ENCODE measurements around the gene SMIM35.

- TF ChIP-seq CTCF (IDR thresholded peaks at IDR 0.05) (no peak), EP300 (IDR thresholded peaks at IDR 0.05; ENCODE audit: low read depth) (no peak), POLR2AphosphoS5 (IDR thresholded peaks at IDR 0.05) (no peak), POLR2A (IDR thresholded peaks at IDR 0.05) (no peak)
Observed at GRCh38 chr11:118018401-118018800, 68.4 kb downstream of the SMIM35 start.

Measured in transverse colon (tissue), 4 donors.